NCI-H774 (cell line): Measurements from ENCODE around the gene ZNF343.
A peak's percentile ranks its signal among the peaks of the same experiment; 100 is the strongest.

ENCODE experiments used
- DNase-seq: peaks from one replicate; lab custom pipeline; 2025; lab: John Stamatoyannopoulos, UW

The ZNF343 gene

DNA sequence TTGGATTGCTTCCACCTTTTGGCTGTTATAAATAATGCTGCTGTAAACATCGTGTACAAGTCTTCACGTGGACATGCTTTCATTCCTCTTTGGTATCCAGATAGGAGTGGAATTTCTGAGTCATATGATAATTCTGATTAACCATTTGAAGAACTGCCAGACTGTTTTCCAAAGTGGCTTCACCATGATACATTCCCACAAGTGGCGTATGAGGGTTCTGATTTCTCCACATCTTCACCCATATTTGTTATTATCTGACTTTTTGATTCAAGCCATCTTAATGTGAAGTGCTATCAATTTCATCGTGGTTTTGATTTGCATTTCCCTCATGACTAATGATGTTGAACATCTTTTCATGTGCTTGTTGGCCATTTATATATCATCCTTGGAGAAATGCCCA is 35.2 kb downstream of the ZNF343 start:
- DNase-seq = no peak

GRCh38 chr20:2470423-2471193 is 38.1 kb downstream of the ZNF343 start, which contains the start of gene SNRPB:
SNRPB (minus strand) TSS chr20:2470789; CDS start chr20:2470690, 99 bp downstream.
- DNase-seq = peak; percentile 98

GRCh38 chr20:2469991-2470422 is 38.7 kb downstream of the ZNF343 start:
- peak; percentile 39 for DNase-seq

GRCh38 chr20:2468581-2469407 is 39.9 kb downstream of the ZNF343 start:
- DNase-seq = no peak

GRCh38 chr20:2467412-2467811 is 41.3 kb downstream of the ZNF343 start:
- no peak for DNase-seq

GRCh38 chr20:2465100-2465499 is 43.6 kb downstream of the ZNF343 start:
- no peak for DNase-seq

GRCh38 chr20:2463616-2464365 is 44.9 kb downstream of the ZNF343 start:
- DNase-seq = no peak

- no peak for DNase-seq
These were observed 46.2 kb downstream of the ZNF343 start for GRCh38 chr20:2462484-2462883.

- no peak for DNase-seq
These were observed 47.8 kb downstream of the ZNF343 start for GRCh38 chr20:2460752-2461424.

GRCh38 chr20:2459981-2460751 is 48.5 kb downstream of the ZNF343 start:
- no peak for DNase-seq

DNA sequence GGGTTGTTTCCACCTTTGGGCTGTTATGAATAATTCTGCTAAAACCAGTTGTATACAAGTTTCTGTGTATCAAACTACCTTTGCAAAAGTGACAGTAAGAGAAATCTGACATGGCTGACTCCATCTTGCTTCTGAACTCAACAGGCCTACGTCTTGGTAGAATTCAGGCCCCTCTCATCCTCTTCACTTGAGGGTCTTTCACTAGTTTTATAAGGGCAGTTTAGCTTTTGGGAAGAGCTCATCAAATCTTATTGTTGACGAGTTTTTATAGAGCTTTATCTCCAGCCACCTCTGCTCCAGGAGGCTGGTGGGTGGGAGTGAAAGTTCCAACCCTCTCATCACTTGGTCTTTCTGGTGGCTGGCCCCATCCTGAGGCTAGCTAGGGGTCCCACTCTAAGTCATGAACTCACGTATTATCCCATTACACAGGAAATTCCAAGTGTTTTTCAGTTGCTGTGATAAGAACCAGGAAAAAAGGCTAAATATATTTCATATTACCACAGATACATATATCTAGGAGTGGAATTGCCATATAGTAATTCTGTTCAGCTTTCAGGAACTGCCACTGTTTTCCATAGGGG is 49.7 kb downstream of the ZNF343 start:
- no peak for DNase-seq

DNA sequence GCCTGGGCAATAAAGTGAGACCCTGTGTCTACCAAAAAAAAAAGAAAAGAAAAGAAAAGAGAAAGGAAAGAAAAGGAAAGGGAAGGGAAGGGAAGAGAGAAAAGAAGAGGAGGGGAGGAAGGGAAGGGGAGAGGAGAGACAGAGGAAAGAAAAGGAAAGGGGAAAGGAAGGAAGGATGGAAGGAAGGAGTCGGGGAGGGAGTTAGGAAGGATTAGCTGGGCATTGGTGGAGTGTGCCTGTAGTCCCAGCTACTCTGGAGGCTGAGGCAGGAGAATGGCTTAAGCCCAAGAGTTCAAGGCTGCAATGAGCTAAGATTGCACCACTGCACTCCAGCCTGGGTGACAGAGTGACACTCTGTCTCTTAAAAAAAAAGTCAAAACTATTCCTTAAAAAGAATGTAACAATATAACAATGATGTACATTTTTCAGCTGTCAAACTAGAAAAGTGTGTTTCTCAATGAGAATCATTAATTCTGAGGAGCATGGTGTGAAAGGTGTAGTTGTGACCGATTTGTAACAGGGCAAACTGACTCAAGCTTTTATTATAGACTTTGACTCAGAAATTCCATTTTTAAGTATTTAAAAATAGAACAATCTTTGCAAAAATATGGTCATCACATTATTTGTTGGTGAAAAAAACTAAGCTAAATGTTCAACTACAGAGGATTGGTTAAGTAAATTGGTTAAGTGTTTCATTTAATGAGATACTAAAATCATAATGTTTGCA is 52.8 kb downstream of the ZNF343 start:
- no peak for DNase-seq

- no peak for DNase-seq
These were observed 54.9 kb downstream of the ZNF343 start for GRCh38 chr20:2453792-2454191.

GRCh38 chr20:2451939-2452732 is 56.6 kb downstream of the ZNF343 start:
- peak; percentile 40 for DNase-seq

DNA sequence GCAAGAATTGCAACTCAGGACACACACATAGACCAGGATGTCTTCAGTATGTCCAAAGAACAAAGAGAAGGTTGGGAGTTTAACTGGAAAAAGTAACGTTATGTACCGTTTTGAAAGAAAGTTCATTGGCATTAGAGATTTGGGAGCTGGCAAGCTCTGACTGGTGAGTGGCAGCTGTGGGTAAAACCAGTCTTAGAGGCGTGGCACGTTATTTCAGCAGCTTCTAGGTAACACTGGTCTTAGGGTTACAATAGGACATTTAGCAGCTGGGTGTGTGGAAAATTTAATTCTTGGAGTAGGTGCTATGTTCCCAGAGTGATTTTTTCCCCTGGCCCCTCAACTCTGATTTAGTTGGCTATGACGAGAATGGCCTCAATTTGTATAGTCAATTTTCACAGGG is 57.3 kb downstream of the ZNF343 start:
- DNase-seq = no peak

GRCh38 chr20:2449386-2449785 is 59.3 kb downstream of the ZNF343 start:
- DNase-seq = no peak

DNA sequence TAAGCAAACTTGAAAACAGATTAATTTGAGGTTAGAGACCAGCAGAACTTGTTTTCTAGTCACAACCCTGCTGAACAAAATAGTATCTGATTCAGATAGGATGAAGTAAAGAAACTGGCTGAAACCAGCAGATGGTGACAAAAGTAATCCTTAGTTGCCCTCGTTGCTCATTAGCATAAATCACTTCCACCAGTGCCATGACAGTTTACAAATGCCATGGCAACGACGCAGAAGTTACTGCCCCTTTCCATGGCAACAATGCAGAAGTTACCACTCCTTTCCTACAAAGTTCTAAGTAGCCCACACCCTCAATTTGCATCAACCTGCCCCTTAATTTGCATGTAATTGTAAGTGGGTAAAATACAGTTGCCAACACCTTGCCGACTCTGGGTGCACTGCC is 61.9 kb downstream of the ZNF343 start:
- no peak for DNase-seq
